ENCODE data around the gene ATAD3C. TPM values are rescaled to one million over a fixed set of nuclear protein-coding genes. Genes with fewer than 3 reads are reported as not detected.

The ATAD3C gene
- total RNA-seq, 4 donors from 2014 or later: 0.32 to 2.4 (median 0.58) TPM

GRCh38 chr1:1487701-1488100, 38.2 kb downstream of the ATAD3C start:
- intact Hi-C loops (cut with DNase I): no loop called here
- Histone ChIP-seq H3K27ac (replicated peaks in 1 of 4) (no peak overlapping the region), H3K36me3 (peaks cover 69 to 100% (median 96%) of the 10 kb centered on the region in 4 donors), H3K4me3 (no peak overlapping the region), H3K9me3 (no peaks in the 10 kb centered on the region), H3K4me1 (no peaks in the 10 kb centered on the region), H3K27me3 (no peaks in the 10 kb centered on the region)
- TF ChIP-seq CTCF (IDR thresholded peaks at IDR 0.05) (no peak), POLR2A (IDR thresholded peaks at IDR 0.05; ENCODE audit: low read depth) (no peak), EP300 (IDR thresholded peaks at IDR 0.05) (no peak), POLR2AphosphoS5 (IDR thresholded peaks at IDR 0.05) (no peak)
- WGBS: 96% methylated on average over 13 of the region's 18 CpGs
- no peak for DNase-seq (ENCODE audit: extremely low spot score)

GRCh38 chr1:1489231-1489630, 39.7 kb downstream of the ATAD3C start:
- no peak for DNase-seq (ENCODE audit: extremely low spot score)
- Histone ChIP-seq H3K4me1 (no peaks in the 10 kb centered on the region), H3K27me3 (no peaks in the 10 kb centered on the region), H3K4me3 (no peak overlapping the region), H3K9me3 (no peaks in the 10 kb centered on the region), H3K36me3 (peaks cover 54 to 100% (median 95%) of the 10 kb centered on the region in 4 donors), H3K27ac (replicated peaks in 1 of 4) (no peak overlapping the region)
- intact Hi-C loops (cut with DNase I): no loop called here
- TF ChIP-seq CTCF (IDR thresholded peaks at IDR 0.05) (no peak), POLR2A (IDR thresholded peaks at IDR 0.05; ENCODE audit: low read depth) (no peak), EP300 (IDR thresholded peaks at IDR 0.05) (no peak), POLR2AphosphoS5 (IDR thresholded peaks at IDR 0.05) (no peak)
- 95% methylated on average over 9 of the region's 16 CpGs for WGBS

- Histone ChIP-seq H3K4me3 (no peak overlapping the region), H3K27me3 (no peaks in the 10 kb centered on the region), H3K27ac (replicated peaks in 1 of 4) (no peak overlapping the region), H3K9me3 (no peaks in the 10 kb centered on the region), H3K4me1 (no peaks in the 10 kb centered on the region), H3K36me3 (peaks cover 53 to 100% (median 96%) of the 10 kb centered on the region in 4 donors)
- DNase-seq (ENCODE audit: extremely low spot score): no peak
- intact Hi-C loops (cut with DNase I): no loop called here
- WGBS: 94% methylated on average over 6 of the region's 19 CpGs
- TF ChIP-seq CTCF (IDR thresholded peaks at IDR 0.05): no peak
- TF ChIP-seq POLR2AphosphoS5 (IDR thresholded peaks at IDR 0.05): no peak
- no peak for TF ChIP-seq EP300 (IDR thresholded peaks at IDR 0.05)
- no peak for TF ChIP-seq POLR2A (IDR thresholded peaks at IDR 0.05; ENCODE audit: low read depth)
Measured at GRCh38 chr1:1489861-1490260, 40.4 kb downstream of the ATAD3C start.

- H3K36me3 ChIP-seq: peaks cover 52 to 98% (median 94%) of the 10 kb centered on the region in 4 donors
- intact Hi-C loops (cut with DNase I): no loop called here
Measured at GRCh38 chr1:1490633-1491230, 41.2 kb downstream of the ATAD3C start.

More at GRCh38 chr1:1490633-1491230, 41.2 kb downstream of the ATAD3C start:
- H3K4me3 ChIP-seq: no peak overlapping the region
- DNase-seq (ENCODE audit: extremely low spot score): no peak
- TF ChIP-seq POLR2AphosphoS5 (IDR thresholded peaks at IDR 0.05) (no peak), CTCF (IDR thresholded peaks at IDR 0.05) (no peak), POLR2A (IDR thresholded peaks at IDR 0.05; ENCODE audit: low read depth) (no peak), EP300 (IDR thresholded peaks at IDR 0.05) (no peak)
- no peaks in the 10 kb centered on the region for H3K9me3 ChIP-seq
- no peaks in the 10 kb centered on the region for H3K4me1 ChIP-seq
- 100% methylated on average over 13 of the region's 25 CpGs for WGBS
- no peak overlapping the region for H3K27ac ChIP-seq (replicated peaks in 1 of 4)
- no peaks in the 10 kb centered on the region for H3K27me3 ChIP-seq
